GM12873 (cell line): ENCODE measurements around the gene ZNF423.

Source experiments
- TF ChIP-seq, protein P1 (sequence below): IDR thresholded peaks from 2 replicates; pipeline ENCODE4 v1.5.1; 2012; ENCODE audit warnings: low read depth, mild to moderate bottlenecking, moderate library complexity, low read length, control low read depth; ENCODE audit not compliant: insufficient read depth; ENCODE audit errors: missing control alignments

The ZNF423 gene

DNA sequence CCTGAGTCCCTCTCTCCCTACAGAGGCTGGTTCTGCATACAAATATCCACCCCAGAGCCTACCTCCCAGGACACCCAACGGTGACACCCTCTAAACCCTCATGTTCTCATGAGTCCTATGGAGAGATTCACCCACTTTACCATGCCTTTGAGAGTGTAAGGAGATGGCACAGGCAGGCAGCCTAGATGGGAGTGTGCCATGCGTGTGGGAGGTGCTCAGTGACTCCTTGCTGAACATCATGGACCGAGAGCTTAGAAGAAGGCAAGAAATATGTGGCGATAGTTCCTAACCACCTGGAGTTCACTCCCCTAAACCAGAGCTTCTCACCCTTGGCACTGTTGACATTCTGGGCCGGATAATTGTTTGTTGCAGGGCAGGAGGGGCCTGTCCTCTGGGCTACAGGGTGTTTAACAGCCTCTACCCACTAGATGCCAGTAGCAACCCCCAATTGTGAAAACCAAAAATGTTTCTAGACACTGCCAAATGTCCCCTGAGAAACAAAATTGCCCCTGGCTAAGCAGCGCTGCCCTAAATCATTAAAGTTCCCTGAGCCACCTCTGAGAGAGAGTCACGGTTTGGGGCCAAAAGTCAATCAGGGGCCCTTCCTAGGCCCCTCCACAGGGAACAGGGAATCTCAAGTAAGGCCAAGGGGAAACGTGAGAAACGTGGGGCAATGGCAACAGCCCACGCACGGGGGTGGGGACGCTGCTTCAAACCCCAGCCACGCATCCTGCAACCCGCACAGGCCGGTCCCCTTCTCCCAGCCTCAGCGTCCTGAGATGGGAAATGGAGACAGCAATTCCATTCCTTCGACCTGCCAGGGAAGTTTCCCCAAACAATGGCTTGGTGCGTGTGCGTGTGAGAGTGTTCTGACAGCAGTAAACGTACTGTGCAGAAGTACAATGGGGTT lies 415.5 kb downstream of the ZNF423 start:
- TF ChIP-seq, protein P1, sequence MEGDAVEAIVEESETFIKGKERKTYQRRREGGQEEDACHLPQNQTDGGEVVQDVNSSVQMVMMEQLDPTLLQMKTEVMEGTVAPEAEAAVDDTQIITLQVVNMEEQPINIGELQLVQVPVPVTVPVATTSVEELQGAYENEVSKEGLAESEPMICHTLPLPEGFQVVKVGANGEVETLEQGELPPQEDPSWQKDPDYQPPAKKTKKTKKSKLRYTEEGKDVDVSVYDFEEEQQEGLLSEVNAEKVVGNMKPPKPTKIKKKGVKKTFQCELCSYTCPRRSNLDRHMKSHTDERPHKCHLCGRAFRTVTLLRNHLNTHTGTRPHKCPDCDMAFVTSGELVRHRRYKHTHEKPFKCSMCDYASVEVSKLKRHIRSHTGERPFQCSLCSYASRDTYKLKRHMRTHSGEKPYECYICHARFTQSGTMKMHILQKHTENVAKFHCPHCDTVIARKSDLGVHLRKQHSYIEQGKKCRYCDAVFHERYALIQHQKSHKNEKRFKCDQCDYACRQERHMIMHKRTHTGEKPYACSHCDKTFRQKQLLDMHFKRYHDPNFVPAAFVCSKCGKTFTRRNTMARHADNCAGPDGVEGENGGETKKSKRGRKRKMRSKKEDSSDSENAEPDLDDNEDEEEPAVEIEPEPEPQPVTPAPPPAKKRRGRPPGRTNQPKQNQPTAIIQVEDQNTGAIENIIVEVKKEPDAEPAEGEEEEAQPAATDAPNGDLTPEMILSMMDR = peak; percentile 51

DNA sequence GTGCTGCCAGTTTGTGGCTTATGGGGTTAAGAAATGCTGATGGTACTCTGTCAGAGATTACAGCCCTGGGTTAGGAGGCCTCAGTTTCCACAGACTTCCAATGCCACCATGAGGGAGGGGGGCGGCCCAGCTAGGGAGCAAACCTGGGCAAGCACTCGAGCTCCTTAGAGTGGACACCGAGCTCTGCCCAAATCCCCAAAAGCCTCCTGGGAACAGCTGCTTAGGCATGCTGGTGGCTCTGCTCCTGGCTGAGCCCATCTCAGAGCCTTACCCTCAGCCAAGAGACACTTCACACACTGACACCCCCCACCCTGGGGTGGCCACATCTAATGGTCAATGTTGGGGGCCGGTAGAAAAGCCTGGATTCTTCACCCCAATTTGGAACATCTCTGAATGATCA lies 416.2 kb downstream of the ZNF423 start:
- TF ChIP-seq, protein P1 = no peak

DNA sequence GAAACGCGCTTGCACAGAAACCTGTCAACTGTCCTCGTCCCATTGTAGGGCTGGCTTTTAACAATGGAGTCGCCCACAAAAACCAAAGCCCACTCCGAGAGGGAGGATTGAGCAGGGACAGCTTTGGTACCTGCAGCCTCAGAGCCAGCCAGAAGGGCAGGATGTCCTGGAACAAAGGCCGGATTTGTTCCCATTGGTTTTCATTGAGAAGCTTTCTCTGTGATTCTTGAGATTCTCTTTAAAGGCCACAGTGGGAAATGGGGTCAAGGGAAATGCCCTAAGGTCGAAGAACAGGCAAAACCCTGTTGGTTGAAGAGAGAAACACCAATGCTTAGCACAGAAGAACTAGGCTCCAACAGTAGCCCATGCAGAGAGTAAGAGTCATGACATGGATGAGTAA lies 416.9 kb downstream of the ZNF423 start:
- TF ChIP-seq, protein P1 = no peak
